ENCODE data around the gene CHMP4A. TPM values are rescaled to one million over a fixed set of nuclear protein-coding genes. Genes with fewer than 3 reads are reported as not detected.

CHMP4A gene
- total and polyA plus RNA-seq, 2 of the 13 experiments (the other 11 are each of a cell fraction or from before 2014, with no cell fraction given) = 83.6 to 113 TPM

- TF ChIP-seq DZIP1 (CRISPR knock-in tag; IDR thresholded peaks at IDR 0.05) (peak; percentile 96), ZNF260 (CRISPR knock-in tag; IDR thresholded peaks at IDR 0.05; ENCODE audit: borderline replicate concordance, low read depth) (0 out of 2 replicates have a peak, but pooled peaks have one; percentile 76), SKIL (CRISPR knock-in tag; IDR thresholded peaks at IDR 0.05; ENCODE audit: borderline replicate concordance) (no peak; the same call in 1 of the 2 replicates), ZNF678 (CRISPR knock-in tag; IDR thresholded peaks at IDR 0.05) (peak; percentile 68), ZNF652 (CRISPR knock-in tag; IDR thresholded peaks at IDR 0.05; ENCODE audit: borderline replicate concordance, low read depth) (peak; percentile 79), ZBED4 (CRISPR knock-in tag; IDR thresholded peaks at IDR 0.05; ENCODE audit: borderline replicate concordance) (peak; percentile 86; the same call in 1 of the 2 replicates), ZIK1 (CRISPR knock-in tag; IDR thresholded peaks at IDR 0.05; ENCODE audit: borderline replicate concordance, low read depth) (peak; percentile 99), TEAD2 (CRISPR knock-in tag; IDR thresholded peaks at IDR 0.05) (no peak), SMYD3 (CRISPR knock-in tag; IDR thresholded peaks at IDR 0.05) (peak; percentile 99; the same call in 1 of the 2 replicates), ZNF703 (CRISPR knock-in tag; IDR thresholded peaks at IDR 0.05; ENCODE audit: borderline replicate concordance) (0 out of 2 replicates have a peak, but pooled peaks have one; percentile 74), TCF7 (IDR thresholded peaks at IDR 0.05; ENCODE audit: low read depth) (no peak), ZNF329 (CRISPR knock-in tag; IDR thresholded peaks at IDR 0.05; ENCODE audit: low read depth) (peak; percentile 87), ZFP41 (CRISPR knock-in tag; IDR thresholded peaks at IDR 0.05; ENCODE audit: borderline replicate concordance) (peak; percentile 97), ISL2 (CRISPR knock-in tag; IDR thresholded peaks at IDR 0.05) (peak; percentile 88), ZC3H4 (CRISPR knock-in tag; IDR thresholded peaks at IDR 0.05; ENCODE audit: borderline replicate concordance) (peak; percentile 96), ZBTB42 (CRISPR knock-in tag; IDR thresholded peaks at IDR 0.05) (no peak; the same call in 1 of the 2 replicates), ZNF639 (CRISPR knock-in tag; conservative IDR thresholded peaks at IDR 0.05) (peak; percentile 92)
Observed at GRCh38 chr14:24215495-24216344, 2.4 kb upstream of the CHMP4A start, which contains the start of gene MDP1 (continued).

All from HepG2 (cell line).